Right lobe of liver (tissue), 6 donors: Measurements from ENCODE around the gene B3GAT1. TPM values are rescaled to one million over a fixed set of nuclear protein-coding genes. Genes with fewer than 3 reads are reported as not detected.

Source experiments
- ATAC-seq, 4 donors: fragments of 200-7000 bp; cut with Tn5 transposase; one replicate each; pipeline ENCODE4 v1.9.1; 2020; ENCODE audit warnings: mild to moderate bottlenecking in 4 of 4, moderate library complexity in 4 of 4
- DNase-seq, 3 donors: peaks; one replicate each; pipeline ENCODE4 v3.0.0-alpha.2; 2020
- H3K27ac ChIP-seq, 3 donors: fragments of 200-600 bp; one replicate each; pipeline ENCODE4 v1.8.0; 2022
- H3K27me3 ChIP-seq, 2 donors: fragments of 200-600 bp; one replicate each; pipeline ENCODE4 v1.8.0; 2022
- H3K36me3 ChIP-seq, 4 donors: fragments of 200-600 bp; sonication (generic) in 1 of 4; one replicate each; pipeline versions ENCODE4 v1.5.1 to v1.8.0; 2017 to 2022; ENCODE audit warnings: control low read depth in 1 of 4
- H3K4me1 ChIP-seq, 4 donors: fragments of 200-600 bp; sonication (generic) in 1 of 4; one replicate each; pipeline versions ENCODE4 v1.5.1 to v1.8.0; 2017 to 2022; ENCODE audit warnings: control low read depth in 1 of 4
- H3K4me3 ChIP-seq, 3 donors: fragments of 200-600 bp; one replicate each; pipeline ENCODE4 v1.8.0; 2022
- H3K9me3 ChIP-seq, 4 donors: fragments of 200-600 bp; sonication (generic) in 1 of 4; one replicate each; pipeline versions ENCODE4 v1.5.1 to v1.8.0; 2017 to 2022; ENCODE audit warnings: control low read depth in 1 of 4
- CTCF ChIP-seq, 4 donors: fragments of 200-600 bp in 3 of 4; fragments of 450-650 bp in 1 of 4; IDR thresholded peaks; one replicate each; pipeline versions ENCODE4 v1.5.1 to v1.8.0; 2016 to 2022; ENCODE audit warnings: antibody characterized with exemption in 4 of 4, mild to moderate bottlenecking in 2 of 4
- POLR2A ChIP-seq: fragments of 450-650 bp; IDR thresholded peaks from one replicate; pipeline ENCODE4 v1.6.1; 2017; ENCODE audit warnings: antibody characterized with exemption, mild to moderate bottlenecking
- WGBS: methylation state at CpG from one replicate; pipeline ENCODE4 v1.1.6; 2018; ENCODE audit warnings: low coverage, low lambda C conversion rate; ENCODE audit not compliant: insufficient coverage; ENCODE audit errors: missing lambda C conversion rate; 5-methylcytosine and 5-hydroxymethylcytosine counted together
- intact Hi-C, 2 donors: fragments of 100-400 bp; cut with DNase I; formaldehyde crosslinking; loops; one replicate each; pipeline versions ENCODE4 v1.11.2 to v1.14.1; 2022
- long read RNA-seq: library from polyadenylated mRNA; unstranded; transcript quantifications from one replicate; pipeline ENCODE4 v2.0.0, GENCODE V29; 2019
- total RNA-seq, 6 experiments: library from RNA; depleted of rRNA in 2 of 6; stranded (reverse); fragments of >200 nt in 2 of 6; fragmentation: NEBNext Ultra II Directional in 3 of 6; extraction: Animal tissue kit (Norgen Biotek cat#: 25700) in 3 of 6; gene quantifications; one replicate each; pipeline versions ENCODE4 v1.1.0 to v1.2.4, GENCODE V29; 2016 to 2023
- donor health status: DM: no; HTN: yes; CAD: no.
- donor health status: DM: no; HTN: no; CAD: no.
- donor health status: DM: no; HTN: no; CAD: no.
- donor health status: DM: no; HTN: yes; CAD: no.
- donor health status: DM: no; HTN: yes; CAD: no.

The B3GAT1 gene, protein sequence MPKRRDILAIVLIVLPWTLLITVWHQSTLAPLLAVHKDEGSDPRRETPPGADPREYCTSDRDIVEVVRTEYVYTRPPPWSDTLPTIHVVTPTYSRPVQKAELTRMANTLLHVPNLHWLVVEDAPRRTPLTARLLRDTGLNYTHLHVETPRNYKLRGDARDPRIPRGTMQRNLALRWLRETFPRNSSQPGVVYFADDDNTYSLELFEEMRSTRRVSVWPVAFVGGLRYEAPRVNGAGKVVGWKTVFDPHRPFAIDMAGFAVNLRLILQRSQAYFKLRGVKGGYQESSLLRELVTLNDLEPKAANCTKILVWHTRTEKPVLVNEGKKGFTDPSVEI
- 1 to 10 TPM in 5 of 6 experiments, under 1 TPM in 1; 0.76 to 8.8 (median 5.1) TPM for total RNA-seq
- long read RNA-seq = 0 reads

GRCh38 chr11:134412203-134413042 is at the start of gene B3GAT1:
Gene B3GAT1 (minus strand): TSS chr11:134412242. CDS start chr11:134387659, 24,583 bp downstream.
- TF ChIP-seq POLR2A = peak; percentile 13
- no peak for TF ChIP-seq CTCF (IDR thresholded peaks at IDR 0.05)
- Histone ChIP-seq H3K4me1 (no peaks in the 10 kb centered on the region), H3K9me3 (no peaks in the 10 kb centered on the region), H3K27me3 (no peaks in the 10 kb centered on the region), H3K27ac (no peak within 1 kb of the TSS), H3K36me3 (no peaks in the 10 kb centered on the region), H3K4me3 (peak within 1 kb of the TSS; percentile 10 to 52 (median 49))
- intact Hi-C loops = no loop called here
- WGBS = 2% methylated on average over 7 of the region's 94 CpGs
- DNase-seq (peak in 1 of 3 donors; percentile 49), ATAC-seq (peak; percentile 18 to 69 (median 34))

GRCh38 chr11:134461621-134462020 is 49.6 kb upstream of the B3GAT1 start:
- H3K27ac ChIP-seq = no peak overlapping the region
- TF ChIP-seq POLR2A = no peak
- no peak for TF ChIP-seq CTCF (IDR thresholded peaks at IDR 0.05)
- 100% methylated on average over 1 of the region's 1 CpG for WGBS
- intact Hi-C loops = no loop called here
- no peak for DNase-seq
- H3K4me3 ChIP-seq = no peak overlapping the region
- H3K4me1 ChIP-seq = peaks cover 0 to 5% (median 0%) of the 10 kb centered on the region in 4 donors
- no peak for ATAC-seq
- H3K36me3 ChIP-seq = no peaks in the 10 kb centered on the region
- no peaks in the 10 kb centered on the region for H3K9me3 ChIP-seq
- no peaks in the 10 kb centered on the region for H3K27me3 ChIP-seq

DNA sequence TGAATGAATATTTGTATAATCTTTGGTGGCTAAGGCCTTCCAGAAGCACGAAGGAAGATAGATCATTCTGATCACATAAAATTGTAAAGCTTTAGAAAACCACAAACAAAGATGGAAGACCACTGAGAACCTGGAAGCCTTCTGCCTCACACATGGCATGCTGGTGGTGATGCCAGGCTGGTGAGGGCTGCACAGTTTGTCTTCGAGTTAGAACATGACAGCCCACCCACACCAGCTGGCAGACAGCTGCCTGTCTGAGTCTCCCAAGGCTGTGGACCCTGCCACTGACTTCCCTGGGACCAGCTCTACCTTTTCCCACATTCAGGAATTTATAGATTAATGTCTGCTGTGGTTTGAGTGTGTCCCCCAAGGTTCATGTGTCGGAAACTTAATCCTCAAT is 48.8 kb upstream of the B3GAT1 start:
- TF ChIP-seq POLR2A (no peak), CTCF (IDR thresholded peaks at IDR 0.05) (no peak)
- Histone ChIP-seq H3K36me3 (no peaks in the 10 kb centered on the region), H3K4me1 (no peaks in the 10 kb centered on the region), H3K27me3 (no peaks in the 10 kb centered on the region), H3K4me3 (no peak overlapping the region), H3K9me3 (no peaks in the 10 kb centered on the region), H3K27ac (no peak overlapping the region)
- 78% methylated on average over 2 of the region's 3 CpGs for WGBS
- ATAC-seq (no peak), DNase-seq (peak in 1 of 3 donors; percentile 17)
- intact Hi-C loops = no loop called here

- DNase-seq (no peak), ATAC-seq (no peak)
- H3K36me3 ChIP-seq = no peaks in the 10 kb centered on the region
- H3K27me3 ChIP-seq = no peaks in the 10 kb centered on the region
- TF ChIP-seq CTCF (IDR thresholded peaks at IDR 0.05) (no peak), POLR2A (no peak)
- WGBS = 65% methylated on average over 7 of the region's 8 CpGs
- H3K9me3 ChIP-seq = no peaks in the 10 kb centered on the region
- no peak overlapping the region for H3K27ac ChIP-seq
- no peak overlapping the region for H3K4me3 ChIP-seq
- H3K4me1 ChIP-seq = no peaks in the 10 kb centered on the region
- intact Hi-C loops = no loop called here
These were observed 48.1 kb upstream of the B3GAT1 start for GRCh38 chr11:134460062-134460561.
